Skin epidermis (tissue), 12 donors: ENCODE measurements around the gene CAV1.
A peak's percentile ranks its signal among the peaks of the same experiment; 100 is the strongest.

ENCODE experiments used
- H3K27ac ChIP-seq, 21 experiments: fragments of 200-600 bp; sonication (generic) in 11 of 21; one replicate each; pipeline ENCODE4 v1.5.0; 2020; ENCODE audit warnings: mild to moderate bottlenecking in 3 of 21, inconsistent platforms in 2 of 21, moderate library complexity in 2 of 21
- H3K4me3 ChIP-seq, 7 experiments: fragments of 200-600 bp; sonication (generic) in 2 of 7; one replicate each; pipeline ENCODE4 v1.5.0; 2020; ENCODE audit warnings: inconsistent platforms in 2 of 7, mild to moderate bottlenecking in 2 of 7, moderate library complexity in 1 of 7

CAV1 gene

DNA sequence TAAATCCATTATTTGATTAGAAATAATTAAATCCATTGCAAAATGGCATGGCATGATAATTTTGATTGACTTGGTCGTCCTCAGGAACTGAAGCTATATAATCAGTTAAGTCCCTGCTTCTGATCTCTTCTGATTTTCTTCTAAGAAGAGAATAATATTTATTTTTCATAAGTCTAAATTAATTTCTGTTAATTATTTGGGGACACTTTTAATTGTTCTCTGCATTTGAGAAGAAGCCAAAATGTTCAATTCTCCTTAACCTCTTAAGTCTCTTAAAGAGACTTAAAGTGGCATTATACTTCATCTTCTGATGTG is 67.2 kb downstream of the CAV1 start:
- H3K4me3 ChIP-seq, result no peak overlapping the region
- H3K27ac ChIP-seq, result no peak overlapping the region

DNA sequence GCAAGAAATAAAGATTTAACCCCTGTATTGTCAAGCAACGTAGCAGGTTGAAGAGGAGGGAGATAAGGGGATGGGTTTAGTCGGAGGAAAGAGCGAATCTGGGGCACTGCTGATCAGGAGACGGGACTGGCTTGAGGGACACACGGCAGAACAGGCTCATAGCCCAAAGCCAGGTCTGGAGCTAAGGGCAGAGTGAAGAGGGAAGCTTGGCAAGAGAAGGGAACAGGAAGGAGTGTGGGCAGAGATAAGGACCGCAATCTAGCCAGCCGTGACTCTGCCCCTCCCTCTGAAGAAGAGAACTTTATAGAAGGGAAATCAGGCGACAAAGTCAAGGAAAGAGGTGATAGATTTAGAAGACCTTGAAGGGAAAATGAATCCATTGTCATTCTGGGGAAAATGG is 67.6 kb downstream of the CAV1 start:
- Histone ChIP-seq H3K4me3 (no peak overlapping the region), H3K27ac (no peak overlapping the region)

DNA sequence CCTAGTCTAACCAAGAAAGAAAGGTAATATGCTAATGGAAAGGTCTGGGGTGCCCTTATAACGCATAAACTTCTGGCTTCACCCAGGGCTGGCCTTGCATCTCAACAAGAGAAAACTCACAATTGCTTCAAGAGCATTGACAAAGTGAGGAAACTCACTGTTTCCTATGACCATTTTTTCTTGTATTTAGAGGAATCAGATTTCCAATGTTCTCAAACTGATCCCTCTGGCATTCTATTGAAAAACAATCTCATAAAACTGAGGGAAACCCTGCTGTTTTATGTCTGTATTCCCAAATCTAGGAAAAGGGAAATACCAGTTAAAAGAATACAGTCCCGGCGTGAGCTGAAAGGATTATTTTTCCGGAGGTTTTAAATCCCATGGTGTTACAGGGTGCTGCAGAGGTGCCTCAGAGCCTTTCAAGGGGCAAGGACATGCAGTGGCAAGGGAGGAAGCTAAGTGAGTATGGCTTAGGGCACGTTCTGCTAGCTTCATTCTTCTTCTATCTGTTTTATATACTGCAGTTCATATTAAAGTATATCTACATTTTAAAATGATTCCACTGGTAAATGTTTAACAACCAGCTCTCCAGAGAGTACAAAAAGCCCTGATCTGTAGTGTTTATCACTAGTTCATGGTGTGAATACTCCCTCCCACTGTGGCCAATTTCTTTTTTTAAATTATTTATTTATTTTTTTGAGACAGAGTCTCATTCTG is 68.7 kb downstream of the CAV1 start:
- no peak overlapping the region for H3K4me3 ChIP-seq
- peak overlapping the region in 1 of 21 experiments; percentile 26 for H3K27ac ChIP-seq

DNA sequence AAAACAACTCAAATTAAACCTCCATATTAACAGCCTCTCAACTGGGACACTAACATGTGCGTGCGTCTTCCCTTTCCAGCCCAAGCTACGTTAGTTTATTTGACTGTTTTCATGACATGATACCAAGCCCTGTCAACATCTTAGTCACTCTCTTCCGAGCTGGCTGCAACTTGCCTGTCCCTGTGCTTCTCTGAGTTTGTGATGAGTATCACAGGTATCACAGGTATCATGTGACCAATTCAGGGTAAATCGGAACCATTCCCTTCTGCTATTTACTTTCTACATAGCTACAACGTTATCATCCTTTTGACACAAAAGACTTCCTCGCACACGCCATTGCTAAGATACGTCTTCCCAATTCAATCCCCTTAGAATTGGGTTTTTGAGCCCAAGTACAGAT is 70.2 kb downstream of the CAV1 start:
- Histone ChIP-seq H3K4me3 (no peak overlapping the region), H3K27ac (no peak overlapping the region)

DNA sequence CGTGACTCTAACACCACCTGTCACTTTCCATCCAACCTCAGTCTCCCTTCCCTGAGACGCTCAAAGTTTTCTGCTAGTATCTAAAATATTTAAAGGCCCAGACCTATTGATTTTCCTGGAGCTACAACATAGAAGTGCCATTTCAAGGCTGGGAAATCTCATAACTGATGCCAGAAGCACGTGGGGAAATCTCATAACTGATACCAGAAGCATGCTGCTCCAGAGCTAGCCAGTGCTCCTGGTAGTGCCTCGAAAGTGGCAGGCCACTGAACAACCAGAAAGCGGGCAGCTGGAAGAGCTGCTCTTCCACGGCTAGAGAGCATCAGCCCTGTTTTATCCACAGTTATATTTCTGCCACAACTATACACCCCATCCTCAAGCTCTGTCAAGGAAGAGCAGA is 72.5 kb downstream of the CAV1 start:
- Histone ChIP-seq H3K4me3 (no peak overlapping the region), H3K27ac (no peak overlapping the region)

DNA sequence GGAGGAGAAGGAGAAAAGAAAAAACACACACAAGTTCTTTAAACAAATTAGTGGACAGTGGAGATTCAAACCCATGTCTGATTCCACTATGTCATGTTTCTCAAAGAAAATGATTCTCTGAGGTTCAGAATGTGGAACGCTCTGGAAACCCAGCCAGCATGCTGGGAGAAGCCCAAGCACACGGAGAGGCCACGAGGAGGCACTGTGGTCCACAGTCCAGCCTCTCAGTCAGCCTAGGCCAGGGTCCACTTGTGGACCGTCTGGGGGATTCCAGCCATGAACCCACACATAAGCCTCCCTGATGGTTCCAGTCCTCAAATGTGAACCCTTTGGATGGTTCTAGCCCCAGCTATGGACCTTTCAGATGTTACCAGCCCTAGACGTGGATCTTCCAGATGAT is 73.4 kb downstream of the CAV1 start:
- Histone ChIP-seq H3K4me3 (no peak overlapping the region), H3K27ac (no peak overlapping the region)

DNA sequence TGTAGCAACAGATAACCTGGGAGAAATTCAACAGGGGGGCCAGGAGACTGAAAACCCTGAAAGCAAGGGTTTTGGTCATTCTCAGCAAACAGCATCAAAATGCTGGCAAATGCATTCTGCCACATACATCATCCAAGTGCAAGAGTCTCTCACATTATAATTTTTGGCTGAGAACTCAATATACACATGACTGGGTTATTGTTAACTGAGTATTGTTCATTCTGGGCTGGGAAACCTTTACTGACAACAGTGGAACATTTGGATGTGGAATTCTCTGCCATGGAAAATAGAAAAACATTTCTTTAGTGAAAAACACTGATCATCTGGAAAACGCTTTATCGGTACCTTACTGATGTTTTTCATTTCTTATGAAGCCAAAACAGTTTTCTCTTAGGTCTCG is 74.0 kb downstream of the CAV1 start:
- H3K27ac ChIP-seq, result no peak overlapping the region

DNA sequence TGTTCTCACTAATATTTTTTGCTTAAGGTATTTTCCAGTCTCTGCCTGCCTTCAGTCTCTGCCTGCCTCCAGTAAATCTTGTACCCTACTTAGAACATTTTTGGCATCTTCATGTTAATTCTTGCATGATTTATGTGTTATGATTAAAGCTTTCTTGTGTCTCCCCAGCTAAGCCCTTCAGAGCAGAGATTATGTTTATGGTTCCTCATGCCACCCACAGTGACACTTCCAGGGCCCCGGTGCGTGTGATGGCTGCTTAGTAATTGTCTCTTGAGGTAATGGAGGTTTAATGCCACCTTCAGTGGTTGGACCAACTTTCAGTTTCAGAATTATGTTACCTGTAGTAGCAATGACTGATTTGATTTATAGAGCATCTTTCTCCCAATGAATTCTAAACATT is 76.6 kb downstream of the CAV1 start:
- no peak overlapping the region for H3K27ac ChIP-seq
- H3K4me3 ChIP-seq, result no peak overlapping the region

More for the DNA sequence above, 74.0 kb downstream of the CAV1 start:
- H3K4me3 ChIP-seq, result no peak overlapping the region

DNA sequence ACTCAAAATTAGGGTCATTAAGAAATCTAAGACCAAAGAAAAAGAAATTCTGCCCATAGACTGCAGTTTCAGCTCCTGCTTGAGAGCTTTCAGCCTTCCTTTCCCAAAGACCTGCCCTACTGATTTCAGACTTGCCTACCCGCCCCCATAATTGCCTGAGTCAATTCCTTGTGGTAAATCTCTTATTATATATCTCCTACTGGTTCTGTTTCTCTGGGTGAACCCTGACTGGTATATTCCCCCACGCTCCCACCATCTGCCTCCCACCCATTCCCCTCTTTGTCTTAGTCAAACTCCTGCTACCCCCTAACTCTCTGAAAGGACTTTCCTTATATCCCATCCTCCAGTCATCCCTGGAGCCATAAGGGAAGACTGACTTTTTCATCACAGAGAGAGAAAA is 82.5 kb downstream of the CAV1 start:
- Histone ChIP-seq H3K27ac (no peak overlapping the region), H3K4me3 (no peak overlapping the region)

DNA sequence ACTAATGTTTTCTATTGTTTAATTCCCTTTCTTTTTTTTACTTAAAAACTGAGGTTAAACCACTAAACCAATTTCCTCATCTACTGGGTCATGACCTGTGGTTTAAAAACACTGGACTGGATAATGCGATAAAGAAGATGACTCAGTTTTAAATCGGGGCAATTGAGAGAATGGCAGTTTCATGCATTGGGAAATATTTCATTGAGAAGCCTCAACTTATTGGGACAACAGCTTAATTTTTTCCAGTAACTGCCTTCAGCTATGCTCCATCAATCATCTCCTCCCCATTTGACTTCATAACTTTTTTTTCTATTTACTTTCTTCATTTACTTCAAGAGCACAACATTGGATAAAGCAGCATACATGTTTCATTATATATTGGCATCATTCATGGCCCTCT is 85.4 kb downstream of the CAV1 start:
- no peak overlapping the region for H3K4me3 ChIP-seq
- no peak overlapping the region for H3K27ac ChIP-seq

DNA sequence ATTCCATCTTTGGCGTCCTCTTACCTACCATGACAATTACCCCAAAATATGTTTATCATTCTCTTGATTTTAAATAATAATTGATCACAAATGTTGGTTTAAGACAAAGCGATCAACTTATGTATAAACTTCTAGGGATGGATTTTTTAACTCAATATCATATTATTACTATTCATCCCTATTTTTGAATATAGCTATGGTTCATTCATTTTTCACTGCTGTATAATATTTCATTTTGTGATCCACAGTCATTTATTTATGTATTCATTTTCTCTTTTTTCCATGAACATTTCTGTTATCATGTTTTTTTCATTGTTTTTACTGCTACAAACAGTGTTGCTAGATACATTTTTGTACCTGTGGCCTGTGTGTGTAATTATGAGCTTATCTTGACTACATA is 85.9 kb downstream of the CAV1 start:
- Histone ChIP-seq H3K27ac (no peak overlapping the region), H3K4me3 (no peak overlapping the region)
